ENCODE results near the gene TRAPPC6A. TPM values are rescaled to one million over a fixed set of nuclear protein-coding genes. Genes with fewer than 3 reads are reported as not detected.
A peak's percentile ranks its signal among the peaks of the same experiment; 100 is the strongest.

Gene TRAPPC6A
- total RNA-seq, 1 donor from 2014 or later = 14.7 TPM

GRCh38 chr19:45154064-45154827, 23.8 kb downstream of the TRAPPC6A start:
- peak overlapping the region; percentile 17 for H3K9ac ChIP-seq (ENCODE audit: low read length)
- peak overlapping the region; percentile 34 for H3K27ac Mint-ChIP-seq (ENCODE audit: unreplicated experiment)

GRCh38 chr19:45153339-45154063, 24.5 kb downstream of the TRAPPC6A start:
- H3K27me3 ChIP-seq (ENCODE audit: insufficient read depth, low read length) = peaks cover 18% of the 10 kb centered on the region
- DNase-seq (ENCODE audit: low read depth) = peak; percentile 29
- H3K27ac ChIP-seq (ENCODE audit: low read depth, low read length) = no peak overlapping the region
- peaks cover 10% of the 10 kb centered on the region for H3K9me3 Mint-ChIP-seq (ENCODE audit: unreplicated experiment)
- H3K79me2 ChIP-seq (ENCODE audit: insufficient read depth, low read length) = no peaks in the 10 kb centered on the region
- H3K9me3 ChIP-seq (ENCODE audit: insufficient read depth, low read depth, low read length) = no peaks in the 10 kb centered on the region
- H3K4me2 ChIP-seq (ENCODE audit: low read length) = peak overlapping the region; percentile 76
- no peak overlapping the region for H3K27ac Mint-ChIP-seq (ENCODE audit: unreplicated experiment)
- peak overlapping the region; percentile 28 for H3K4me3 ChIP-seq (ENCODE audit: insufficient read depth, low read depth, low read length)
- no peaks in the 10 kb centered on the region for H3K36me3 ChIP-seq (ENCODE audit: insufficient read depth, low read length)
- H3K36me3 Mint-ChIP-seq (ENCODE audit: low read depth, unreplicated experiment) = peaks cover 29% of the 10 kb centered on the region
- no peak overlapping the region for H3K4me3 Mint-ChIP-seq (ENCODE audit: unreplicated experiment)
- H3K4me1 Mint-ChIP-seq (ENCODE audit: low read depth, unreplicated experiment) = peaks cover 5% of the 10 kb centered on the region
- H2AFZ ChIP-seq (ENCODE audit: low read depth, low read length) = peak overlapping the region; percentile 34
- TF ChIP-seq EZH2 (IDR thresholded peaks at IDR 0.05; ENCODE audit: insufficient read depth, low read length) = peak; percentile 44
- no peak for TF ChIP-seq CTCF (IDR thresholded peaks at IDR 0.05; ENCODE audit: insufficient read depth, low read depth, low read length)
- H3K4me1 ChIP-seq (ENCODE audit: insufficient read depth, low read length) = peaks cover 23% of the 10 kb centered on the region
- peaks cover 30% of the 10 kb centered on the region for H3K27me3 Mint-ChIP-seq (ENCODE audit: low read depth, unreplicated experiment)
- H3K9ac ChIP-seq (ENCODE audit: low read length) = peak overlapping the region; percentile 17
- FAIRE-seq = no peak
- peaks cover 28% of the 10 kb centered on the region for H4K20me1 ChIP-seq (ENCODE audit: insufficient read depth, low read length)

More at GRCh38 chr19:45154064-45154827, 23.8 kb downstream of the TRAPPC6A start:
- Histone ChIP-seq H3K27me3 (ENCODE audit: insufficient read depth, low read length) (peaks cover 18% of the 10 kb centered on the region), H3K4me2 (ENCODE audit: low read length) (peak overlapping the region; percentile 76), H4K20me1 (ENCODE audit: insufficient read depth, low read length) (peaks cover 28% of the 10 kb centered on the region), H3K4me3 (ENCODE audit: insufficient read depth, low read depth, low read length) (peak overlapping the region; percentile 28), H3K79me2 (ENCODE audit: insufficient read depth, low read length) (no peaks in the 10 kb centered on the region), H2AFZ (ENCODE audit: low read depth, low read length) (peak overlapping the region; percentile 34), H3K9me3 (ENCODE audit: insufficient read depth, low read depth, low read length) (no peaks in the 10 kb centered on the region), H3K4me1 (ENCODE audit: insufficient read depth, low read length) (peaks cover 23% of the 10 kb centered on the region), H3K27ac (ENCODE audit: low read depth, low read length) (no peak overlapping the region), H3K36me3 (ENCODE audit: insufficient read depth, low read length) (no peaks in the 10 kb centered on the region)
- no peak for TF ChIP-seq CTCF (IDR thresholded peaks at IDR 0.05; ENCODE audit: insufficient read depth, low read depth, low read length)
- no peak for TF ChIP-seq EZH2 (IDR thresholded peaks at IDR 0.05; ENCODE audit: insufficient read depth, low read length)
- Mint-ChIP-seq H3K4me1 (ENCODE audit: low read depth, unreplicated experiment) (peaks cover 5% of the 10 kb centered on the region), H3K36me3 (ENCODE audit: low read depth, unreplicated experiment) (peaks cover 27% of the 10 kb centered on the region), H3K27me3 (ENCODE audit: low read depth, unreplicated experiment) (peaks cover 30% of the 10 kb centered on the region), H3K4me3 (ENCODE audit: unreplicated experiment) (no peak overlapping the region), H3K9me3 (ENCODE audit: unreplicated experiment) (peaks cover 8% of the 10 kb centered on the region)
- FAIRE-seq (no peak), DNase-seq (ENCODE audit: low read depth) (peak; percentile 76)
